ENCODE results near the gene USP5.

DNA sequence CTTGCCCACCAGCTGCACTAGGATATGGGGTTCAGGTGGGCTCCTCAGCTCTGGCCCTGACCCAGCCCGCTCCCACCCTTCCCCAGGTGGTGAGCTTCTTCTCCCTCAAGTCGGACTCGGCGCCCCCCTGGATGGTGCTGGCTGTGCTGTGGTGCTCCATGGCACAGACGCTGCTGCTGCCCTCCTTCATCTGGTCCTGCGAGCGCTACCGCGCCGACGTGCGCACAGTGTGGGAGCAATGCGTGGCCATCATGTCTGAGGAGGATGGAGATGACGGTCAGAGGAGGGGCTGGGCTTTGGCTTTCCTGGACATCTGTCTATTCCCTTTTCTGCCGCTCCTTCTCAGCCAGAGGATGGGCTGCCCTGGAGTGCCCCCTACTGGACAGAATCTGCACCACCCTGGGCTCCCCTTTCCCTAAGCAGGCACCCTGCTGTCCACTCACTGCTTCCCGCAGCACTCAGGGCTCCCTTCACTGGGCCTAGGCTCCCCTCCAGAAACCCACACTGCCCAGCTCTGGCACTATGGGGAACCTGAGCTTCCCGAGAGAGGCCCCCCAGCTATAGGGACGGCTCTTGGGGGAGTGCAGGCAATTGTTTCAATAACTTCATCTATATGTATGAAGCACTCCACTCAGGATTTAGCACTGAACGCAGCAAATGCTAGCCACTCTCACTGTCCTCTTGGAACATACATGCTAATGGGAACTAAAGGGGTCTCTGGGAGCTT is 26.4 kb upstream of the USP5 start:
- TF ChIP-seq, protein P1, sequence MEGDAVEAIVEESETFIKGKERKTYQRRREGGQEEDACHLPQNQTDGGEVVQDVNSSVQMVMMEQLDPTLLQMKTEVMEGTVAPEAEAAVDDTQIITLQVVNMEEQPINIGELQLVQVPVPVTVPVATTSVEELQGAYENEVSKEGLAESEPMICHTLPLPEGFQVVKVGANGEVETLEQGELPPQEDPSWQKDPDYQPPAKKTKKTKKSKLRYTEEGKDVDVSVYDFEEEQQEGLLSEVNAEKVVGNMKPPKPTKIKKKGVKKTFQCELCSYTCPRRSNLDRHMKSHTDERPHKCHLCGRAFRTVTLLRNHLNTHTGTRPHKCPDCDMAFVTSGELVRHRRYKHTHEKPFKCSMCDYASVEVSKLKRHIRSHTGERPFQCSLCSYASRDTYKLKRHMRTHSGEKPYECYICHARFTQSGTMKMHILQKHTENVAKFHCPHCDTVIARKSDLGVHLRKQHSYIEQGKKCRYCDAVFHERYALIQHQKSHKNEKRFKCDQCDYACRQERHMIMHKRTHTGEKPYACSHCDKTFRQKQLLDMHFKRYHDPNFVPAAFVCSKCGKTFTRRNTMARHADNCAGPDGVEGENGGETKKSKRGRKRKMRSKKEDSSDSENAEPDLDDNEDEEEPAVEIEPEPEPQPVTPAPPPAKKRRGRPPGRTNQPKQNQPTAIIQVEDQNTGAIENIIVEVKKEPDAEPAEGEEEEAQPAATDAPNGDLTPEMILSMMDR (IDR thresholded peaks at IDR 0.05): peak in 5 of 7 experiments; percentile 85 to 92 (median 88)
- TF ChIP-seq POLR2A (IDR thresholded peaks at IDR 0.05) (no peak), POLR2AphosphoS5 (IDR thresholded peaks at IDR 0.05) (peak in 1 of 3 donors; percentile 20)

Measured in stomach (tissue), 4 donors.